Femur (tissue), 1 donor: ENCODE results near the gene GRAP2.
"Not testable (repeated sequence)": the region's sequence is repeated elsewhere in the genome, so short reads cannot be mapped to it uniquely, and the experiment has no call there.

Experiments used
- DNase-seq: peaks from one replicate; pipeline ENCODE4 v3.0.0-alpha.2; 2017

The GRAP2 gene

DNA sequence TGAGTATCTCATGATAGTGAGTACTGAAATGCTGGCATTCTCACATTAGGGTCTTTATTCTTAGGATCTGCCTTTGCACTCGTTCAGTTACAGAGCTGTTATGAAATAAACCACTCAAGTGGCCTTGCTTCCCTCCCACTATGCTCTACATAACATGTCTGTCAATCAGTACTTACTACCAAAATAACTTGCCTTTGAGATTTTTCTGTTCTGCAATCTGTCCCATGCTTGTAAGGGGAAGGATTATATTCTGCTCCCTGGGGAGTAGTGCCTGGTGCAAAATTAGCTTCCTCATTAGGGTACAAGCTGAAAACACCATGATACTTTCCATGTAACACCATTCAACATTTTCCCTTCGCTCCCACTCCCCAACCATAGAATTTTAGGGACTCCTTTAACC lies 1.9 kb upstream of the GRAP2 start:
- no peak for DNase-seq

- no peak for DNase-seq
These were observed 772 bp downstream of the GRAP2 start for GRCh38 chr22:39901565-39902146.

DNA sequence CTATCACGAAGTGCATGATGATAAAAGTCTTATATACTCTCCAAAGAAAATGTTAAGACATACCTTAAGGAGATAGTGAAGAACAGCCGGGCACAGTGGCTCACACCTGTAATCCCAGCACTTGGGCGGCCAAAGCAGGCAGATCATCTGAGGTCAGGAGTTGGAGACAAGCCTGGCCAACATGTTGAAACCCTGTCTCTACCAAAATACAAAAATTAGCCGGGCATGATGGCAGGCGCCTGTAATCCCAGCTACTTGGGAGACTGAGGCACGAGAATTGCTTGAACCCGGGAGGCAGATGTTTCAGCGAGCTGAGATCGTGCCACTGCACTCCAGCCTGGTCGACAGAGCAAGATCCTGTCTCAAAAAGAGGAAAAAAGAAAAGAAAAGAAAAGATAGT lies 3.1 kb downstream of the GRAP2 start:
- DNase-seq, result not testable (repeated sequence)

- no peak for DNase-seq
These were observed 4.0 kb downstream of the GRAP2 start for GRCh38 chr22:39904862-39905261.

- no peak for DNase-seq
These were observed 4.8 kb downstream of the GRAP2 start for GRCh38 chr22:39905687-39906086.

DNA sequence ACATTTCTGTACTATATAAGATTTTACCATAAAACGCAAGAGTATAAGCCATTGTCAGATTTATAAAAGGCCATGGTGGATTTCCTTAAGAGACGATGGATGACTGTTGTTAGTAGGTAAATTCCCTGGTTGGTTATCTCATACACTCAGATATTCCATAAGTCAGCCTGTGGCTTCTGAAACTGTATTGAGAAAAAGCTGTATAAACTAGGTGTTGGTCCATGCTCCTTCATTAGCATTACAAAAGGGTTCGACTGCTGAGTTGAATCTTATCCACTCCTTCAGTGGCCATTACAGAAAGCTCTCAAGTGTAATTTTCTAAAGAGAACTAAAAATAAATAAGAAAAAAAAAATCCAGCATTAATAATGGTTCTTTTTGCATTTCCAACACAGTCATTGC lies 5.3 kb downstream of the GRAP2 start:
- no peak for DNase-seq

DNA sequence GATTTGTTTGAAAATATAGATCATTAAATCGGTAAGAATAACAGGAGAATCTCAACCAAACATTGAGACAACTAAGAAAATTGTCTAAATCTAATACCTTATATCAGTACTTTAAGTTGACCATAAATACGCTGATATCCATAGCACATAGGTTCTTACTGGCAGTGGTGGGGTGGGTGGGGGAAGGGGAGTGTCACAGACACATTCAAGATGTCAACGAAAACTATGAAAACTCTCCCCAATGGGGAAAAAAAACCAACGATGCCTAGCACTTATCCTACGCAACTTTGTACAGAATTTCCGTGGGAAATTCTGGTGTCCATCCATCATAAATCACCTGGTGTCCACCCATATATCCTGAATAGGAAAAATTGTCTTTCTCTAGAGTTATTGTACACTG lies 6.2 kb downstream of the GRAP2 start:
- DNase-seq, result no peak

- no peak for DNase-seq
These were observed 6.8 kb downstream of the GRAP2 start for GRCh38 chr22:39907605-39908097.

- no peak for DNase-seq
These were observed 7.3 kb downstream of the GRAP2 start for GRCh38 chr22:39908136-39908535.

- DNase-seq, result no peak
These were observed 7.9 kb downstream of the GRAP2 start for GRCh38 chr22:39908737-39909136.

- no peak for DNase-seq
These were observed 10.2 kb downstream of the GRAP2 start for GRCh38 chr22:39910876-39911613.

GRCh38 chr22:39913321-39913720 lies 12.4 kb downstream of the GRAP2 start:
- no peak for DNase-seq

DNA sequence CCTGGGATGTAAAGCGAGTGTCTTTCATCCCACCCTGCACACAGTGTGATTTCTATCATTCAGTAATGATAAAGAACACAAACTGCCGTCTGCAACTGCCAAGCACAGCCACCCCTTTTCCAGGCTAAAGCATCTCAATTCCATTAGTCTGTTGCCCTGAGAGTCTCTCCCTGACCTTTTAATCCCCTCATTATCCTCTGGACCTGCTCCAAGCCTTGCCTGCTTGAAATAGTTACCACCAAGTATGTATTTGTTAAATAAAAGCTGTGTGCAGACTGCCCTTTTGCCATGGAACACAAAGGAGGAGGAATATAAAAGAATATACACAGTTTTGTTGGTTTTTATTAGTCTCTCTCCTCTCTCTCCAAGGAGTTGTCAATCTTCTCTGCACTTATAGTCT lies 13.0 kb downstream of the GRAP2 start:
- DNase-seq, result no peak

- no peak for DNase-seq
These were observed 13.7 kb downstream of the GRAP2 start for GRCh38 chr22:39914584-39914983.

GRCh38 chr22:39915295-39915726 lies 14.4 kb downstream of the GRAP2 start:
- no peak for DNase-seq

DNA sequence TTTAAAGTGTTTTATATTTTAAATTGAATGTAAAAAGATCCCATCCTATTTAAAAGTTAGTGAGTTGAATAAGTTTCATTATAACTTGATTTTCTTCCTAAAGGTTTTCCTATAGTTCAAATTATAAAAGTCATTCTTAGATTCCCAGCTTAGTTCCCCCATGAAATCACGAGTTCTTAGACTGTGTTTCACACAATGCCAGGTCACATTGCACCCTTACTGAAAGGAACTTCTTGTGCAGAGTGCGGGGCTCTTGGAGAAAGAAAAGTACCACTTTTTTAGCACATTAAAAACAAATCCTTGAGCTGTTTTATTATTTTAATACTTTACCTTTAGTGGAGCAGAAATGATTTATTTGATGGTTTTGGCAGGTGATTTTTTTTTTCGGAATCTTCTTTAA lies 15.6 kb downstream of the GRAP2 start:
- DNase-seq, result no peak

DNA sequence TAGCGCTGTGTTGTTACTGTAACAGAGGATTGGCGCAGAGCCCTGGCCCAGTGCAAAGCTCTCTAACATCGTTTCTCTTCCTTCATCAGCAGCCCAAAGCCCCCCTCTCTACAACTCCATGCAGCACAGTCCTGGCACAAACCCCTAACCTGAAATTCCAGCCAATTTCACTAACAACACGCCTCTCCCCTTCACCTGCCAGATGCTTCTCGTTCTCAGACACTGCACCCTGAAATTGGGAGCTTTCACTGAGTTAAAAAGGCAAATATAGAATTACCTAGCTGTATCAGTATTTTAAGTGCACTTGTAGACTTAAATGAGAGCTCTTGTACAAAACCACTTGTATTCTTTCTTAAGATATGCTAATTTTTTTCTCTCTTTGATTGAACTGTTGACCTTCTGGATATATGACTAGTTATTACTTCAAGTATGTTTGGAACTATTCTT lies 16.3 kb downstream of the GRAP2 start:
- DNase-seq, result no peak

DNA sequence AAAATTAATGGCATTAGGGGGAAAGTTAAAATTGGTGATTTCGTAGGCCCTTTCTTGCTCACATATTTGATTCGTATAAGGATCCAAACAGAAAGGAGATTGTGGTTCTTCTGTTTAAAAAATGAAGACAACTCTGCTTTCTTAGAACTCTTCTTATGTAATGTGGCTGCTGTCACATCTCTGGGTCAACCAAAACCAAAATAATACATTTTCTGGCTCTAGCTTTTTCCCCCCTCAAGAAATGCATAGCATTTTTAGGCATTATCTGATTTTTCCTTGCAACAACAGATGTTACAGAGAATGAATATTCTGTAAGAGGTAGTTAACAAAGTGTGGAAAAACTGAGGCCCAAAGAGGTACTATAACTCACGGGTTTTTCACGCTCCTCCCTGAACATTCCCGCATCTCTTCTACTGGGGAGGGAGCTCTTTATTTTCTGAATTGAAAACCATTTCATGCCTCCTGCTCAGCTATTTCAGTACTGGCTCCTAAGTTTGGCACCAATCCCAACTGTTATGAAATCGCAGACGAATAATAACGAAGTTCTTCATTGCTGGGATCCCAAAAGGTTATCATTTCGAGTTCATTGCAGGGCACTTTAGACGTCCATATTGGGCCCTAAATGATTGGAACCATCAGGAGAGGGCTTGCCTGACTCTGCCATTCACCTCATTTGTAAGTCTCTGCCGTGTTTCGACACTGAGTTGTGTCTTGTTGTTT lies 17.1 kb downstream of the GRAP2 start:
- no peak for DNase-seq

GRCh38 chr22:39920134-39920743 lies 19.4 kb downstream of the GRAP2 start:
- DNase-seq, result no peak

DNA sequence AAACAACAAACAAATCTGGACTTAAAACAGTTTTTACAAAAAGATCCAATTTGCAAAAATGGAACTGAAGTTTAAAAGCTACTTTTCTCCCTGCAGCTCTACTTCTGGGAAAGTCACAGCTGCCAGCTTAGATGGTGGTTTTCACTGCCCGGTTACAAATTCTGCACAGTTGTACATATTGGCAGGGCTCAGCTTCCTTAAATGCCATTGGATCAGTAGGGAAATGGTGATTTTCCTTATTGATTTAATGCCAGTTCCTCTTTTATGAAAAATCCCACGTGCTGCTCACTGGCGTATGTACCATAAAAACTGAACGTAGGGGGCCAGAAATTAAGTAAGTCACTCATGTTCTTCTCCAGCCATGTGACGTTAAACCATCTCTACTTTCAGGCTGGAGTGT lies 22.8 kb downstream of the GRAP2 start:
- DNase-seq, result no peak

- no peak for DNase-seq
These were observed 23.4 kb downstream of the GRAP2 start for GRCh38 chr22:39924286-39924685.

DNA sequence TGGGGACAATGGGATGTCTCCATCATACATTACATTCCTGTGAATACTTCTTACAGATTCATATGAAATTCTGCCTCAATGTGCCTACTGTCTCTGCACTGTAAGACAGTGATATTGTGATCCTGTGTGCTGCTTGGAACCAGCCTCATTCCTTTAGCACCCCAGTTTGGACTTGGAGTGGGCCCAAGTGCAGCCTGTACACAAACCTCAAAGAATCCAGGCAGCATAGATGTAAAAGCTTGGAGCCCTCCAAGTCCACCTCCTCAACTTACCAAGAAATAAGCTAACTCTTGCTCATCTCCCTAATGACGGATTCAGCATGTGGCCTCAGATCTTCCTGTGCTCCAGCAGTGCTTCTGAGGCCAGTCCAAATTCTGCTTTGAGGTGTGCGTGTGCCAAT lies 24.4 kb downstream of the GRAP2 start:
- DNase-seq, result no peak

DNA sequence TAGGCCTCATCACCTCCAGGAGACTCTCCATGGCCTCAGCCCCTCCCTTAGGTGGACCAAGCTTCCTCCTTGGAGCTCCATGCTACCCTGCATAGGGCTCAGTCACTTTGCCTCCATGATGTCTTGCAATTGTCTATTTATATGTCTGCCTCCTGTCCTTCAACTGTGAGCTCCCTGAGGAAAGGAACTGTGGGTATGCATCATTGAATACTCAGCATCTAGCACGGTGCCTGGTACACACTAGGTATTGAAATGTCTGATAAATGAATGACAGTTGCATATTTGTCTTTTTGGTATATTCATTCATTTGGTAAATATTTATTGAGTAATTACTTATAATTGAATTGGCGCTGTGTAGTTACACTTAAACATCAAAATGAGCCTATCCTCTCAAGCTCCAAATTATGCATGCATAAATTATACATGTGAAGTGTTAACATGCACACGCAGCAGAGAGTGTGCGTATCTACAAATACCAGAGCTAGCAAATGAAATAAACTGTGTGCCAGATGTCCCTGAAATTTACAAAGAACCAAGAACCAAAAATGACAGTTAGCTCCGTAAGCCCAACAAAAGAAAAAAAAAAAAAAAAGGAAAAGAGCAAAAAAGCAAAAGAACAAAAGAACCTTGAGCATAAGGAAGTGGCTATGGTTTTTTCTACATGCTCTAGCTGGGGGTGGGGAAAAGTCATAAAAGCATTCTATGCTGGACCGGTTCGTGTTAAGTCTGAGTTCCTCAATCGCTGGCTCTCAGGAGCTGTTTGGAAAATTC lies 25.2 kb downstream of the GRAP2 start:
- no peak for DNase-seq
